GM21576 (cell line): ENCODE measurements around the gene TNNC1.

Source experiments
- ATAC-seq: cut with Tn5 transposase; IDR thresholded peaks from one replicate; pipeline ENCODE4 v1.9.1; 2021; ENCODE audit warnings: mild to moderate bottlenecking, moderate library complexity; ENCODE audit not compliant: unreplicated experiment

Gene TNNC1

GRCh38 chr3:52432691-52433141 lies 21.1 kb downstream of the TNNC1 start:
- ATAC-seq, result no peak

DNA sequence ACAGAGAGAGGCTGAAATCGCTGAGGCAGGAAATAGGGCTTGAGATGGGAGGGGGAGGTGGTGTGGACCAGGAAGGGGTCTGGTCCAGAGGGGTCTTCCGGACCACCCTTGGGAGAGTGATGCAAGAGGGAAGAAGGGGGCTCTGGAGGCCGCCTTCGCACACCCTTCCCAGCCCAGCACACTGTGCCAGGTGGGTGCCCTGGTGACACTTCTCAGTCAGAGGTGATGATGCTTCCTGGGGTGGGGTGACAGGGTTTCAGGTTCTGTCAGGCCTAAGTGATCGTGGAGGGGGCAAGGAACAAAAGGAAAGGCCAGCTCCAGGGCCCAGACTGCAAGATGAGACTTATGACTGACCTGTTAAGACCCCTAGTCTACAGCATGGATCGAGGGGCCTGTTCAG lies 21.6 kb downstream of the TNNC1 start:
- ATAC-seq, result no peak

GRCh38 chr3:52431459-52432223 lies 22.2 kb downstream of the TNNC1 start:
- ATAC-seq, result no peak

- ATAC-seq, result no peak
These were observed 23.4 kb downstream of the TNNC1 start for GRCh38 chr3:52430416-52430810.

GRCh38 chr3:52429779-52430415 lies 23.9 kb downstream of the TNNC1 start:
- no peak for ATAC-seq

- ATAC-seq, result no peak
These were observed 24.8 kb downstream of the TNNC1 start for GRCh38 chr3:52429031-52429430.

GRCh38 chr3:52428151-52429005 lies 25.5 kb downstream of the TNNC1 start:
- no peak for ATAC-seq

- no peak for ATAC-seq
These were observed 30.7 kb downstream of the TNNC1 start for GRCh38 chr3:52423173-52423572.

- no peak for ATAC-seq
These were observed 31.2 kb downstream of the TNNC1 start for GRCh38 chr3:52422669-52423068.

GRCh38 chr3:52420388-52420787 lies 33.5 kb downstream of the TNNC1 start:
- no peak for ATAC-seq

DNA sequence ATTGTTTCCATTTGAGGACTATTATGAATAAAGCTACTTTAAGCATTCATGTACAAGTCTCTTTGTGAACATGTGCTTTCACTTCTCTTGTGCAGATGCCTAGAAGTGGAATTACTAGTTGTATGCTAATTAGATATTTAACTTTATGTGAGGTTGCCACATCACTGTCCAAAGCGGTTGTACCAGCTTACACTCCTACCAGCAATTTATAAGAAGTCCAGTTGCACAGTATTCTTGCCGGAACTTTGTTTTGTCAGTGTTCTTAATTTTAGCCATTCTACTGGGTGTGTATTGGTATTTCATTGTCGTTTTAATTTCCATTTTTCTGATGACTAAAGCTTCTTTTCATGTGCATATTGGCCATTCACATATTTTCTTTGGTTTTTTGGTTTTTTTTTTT lies 38.0 kb downstream of the TNNC1 start:
- ATAC-seq, result no peak

DNA sequence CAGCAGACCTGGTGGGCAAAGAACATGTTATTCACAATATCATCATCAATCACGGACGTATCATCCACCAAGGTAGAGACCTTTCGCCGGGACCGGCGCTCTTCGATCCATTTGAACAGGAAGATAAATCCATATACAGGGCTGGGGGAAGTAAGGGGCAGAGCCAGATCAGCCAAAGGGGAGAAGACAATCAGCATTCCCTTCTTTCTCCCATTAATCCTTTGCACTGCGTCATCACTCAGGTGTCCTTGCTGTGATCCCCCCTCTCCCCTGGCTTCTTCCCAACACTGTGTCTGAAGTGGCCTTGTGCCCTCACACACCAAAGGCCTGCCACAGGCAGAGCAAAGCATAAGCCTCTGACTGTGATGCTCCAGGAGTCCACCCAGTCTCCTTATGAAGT lies 45.4 kb downstream of the TNNC1 start:
- no peak for ATAC-seq

GRCh38 chr3:52407779-52408178 lies 46.1 kb downstream of the TNNC1 start:
- ATAC-seq, result no peak

DNA sequence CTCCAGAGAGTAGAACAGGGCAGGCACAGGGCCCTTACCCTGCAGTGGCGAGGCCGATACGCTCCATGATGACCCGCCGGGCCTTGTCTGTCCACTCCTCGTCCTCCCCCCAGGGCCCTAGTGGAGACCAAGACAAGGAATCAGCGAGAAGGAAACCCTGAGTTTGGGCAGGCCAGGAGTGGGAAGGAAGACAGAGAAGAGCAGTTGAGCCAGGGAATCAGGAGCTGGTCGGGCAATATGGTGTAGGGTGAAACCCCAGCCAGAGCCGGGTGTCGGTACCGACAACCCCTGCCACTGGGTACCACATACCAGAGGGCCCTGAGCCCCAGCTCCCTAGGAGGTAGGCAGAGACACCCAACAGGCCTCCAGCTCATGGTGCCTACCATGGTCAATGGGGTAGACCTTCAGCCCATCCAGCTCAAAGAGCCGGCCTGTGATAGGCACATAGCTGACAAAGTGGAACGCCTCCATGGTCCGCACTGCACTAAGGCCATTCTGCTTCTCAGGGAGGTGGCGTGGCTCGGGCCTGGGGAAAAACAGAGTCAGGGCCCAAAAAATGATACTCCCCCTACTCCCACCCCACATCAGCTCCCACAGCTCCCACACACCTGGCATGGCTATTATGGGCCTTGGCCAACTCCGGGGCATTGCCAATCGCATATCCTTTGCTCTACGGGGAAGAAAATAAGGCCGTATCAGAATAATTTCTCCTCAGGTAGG lies 46.9 kb downstream of the TNNC1 start:
- ATAC-seq, result no peak

GRCh38 chr3:52406231-52406661 lies 47.6 kb downstream of the TNNC1 start:
- no peak for ATAC-seq

DNA sequence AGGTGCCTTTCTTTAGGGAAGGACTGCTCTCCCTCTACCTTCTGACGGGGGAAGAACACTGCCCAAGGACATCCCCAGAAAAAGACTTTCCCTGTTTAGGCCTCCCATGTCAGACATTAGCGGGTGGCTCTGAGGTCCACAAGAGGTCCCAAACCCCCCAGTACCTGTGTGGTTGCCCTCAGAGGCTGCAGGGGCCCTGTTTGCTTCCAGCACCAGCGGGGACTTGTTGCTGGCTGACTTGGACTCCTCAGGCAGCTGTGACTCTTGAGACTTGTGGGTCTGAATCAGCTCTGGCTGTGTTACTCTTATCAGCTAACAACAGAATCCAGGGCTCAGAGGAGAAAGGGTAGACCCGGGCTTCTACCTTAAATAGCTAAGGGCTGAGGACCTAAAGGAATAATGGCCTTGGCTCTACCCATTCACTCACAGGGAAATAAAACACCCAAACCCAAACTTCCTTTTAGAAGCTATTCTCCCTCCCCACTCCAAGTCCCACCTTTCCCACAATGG lies 48.2 kb downstream of the TNNC1 start:
- no peak for ATAC-seq

- no peak for ATAC-seq
These were observed 48.8 kb downstream of the TNNC1 start for GRCh38 chr3:52405066-52405465.

GRCh38 chr3:52404391-52404790 lies 49.5 kb downstream of the TNNC1 start:
- no peak for ATAC-seq

DNA sequence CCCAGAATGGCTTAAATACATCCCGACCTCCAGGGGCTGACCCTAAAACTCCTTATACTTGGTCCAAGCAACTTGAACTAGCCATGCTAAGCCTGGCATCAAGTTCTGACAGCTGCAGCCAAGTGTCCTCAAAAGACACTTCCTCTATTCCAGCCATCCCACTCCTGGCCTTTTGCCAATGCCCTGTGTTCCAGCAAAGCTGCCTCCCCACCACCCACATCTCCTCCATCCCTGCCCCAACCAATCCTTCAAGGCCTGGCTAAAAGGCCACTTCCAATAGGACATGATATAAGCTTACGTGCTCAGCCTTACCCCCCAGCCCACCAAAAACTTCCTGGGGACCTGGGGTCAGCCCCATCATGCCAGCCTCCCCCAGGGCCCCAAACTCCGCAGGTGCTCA lies 49.9 kb downstream of the TNNC1 start:
- ATAC-seq, result no peak

- ATAC-seq, result no peak
These were observed 50.5 kb downstream of the TNNC1 start for GRCh38 chr3:52403271-52403841.
